ENCODE results near the gene MAP4K5. TPM values are rescaled to one million over a fixed set of nuclear protein-coding genes. Genes with fewer than 3 reads are reported as not detected.

MAP4K5 gene
- total and polyA plus RNA-seq, 4 donors, result 12.4 to 105 (median 30.2) TPM

GRCh38 chr14:50410071-50410470, 122.3 kb downstream of the MAP4K5 start:
- H3K9ac ChIP-seq (ENCODE audit: insufficient read depth in 1 of 2, low read length in 2 of 2), result no peak overlapping the region
- no peak overlapping the region for H3K27ac ChIP-seq (ENCODE audit: low read depth in 1 of 2, low read length in 1 of 2)
- no peak for TF ChIP-seq CTCF (IDR thresholded peaks at IDR 0.05; ENCODE audit: control extremely low read depth, extremely low read depth)
- H3K4me1 ChIP-seq (ENCODE audit: control insufficient read depth in 5 of 5, insufficient read depth in 5 of 5, low read length in 5 of 5), result peaks cover 0 to 8% (median 5%) of the 10 kb centered on the region in 5 donors
- no peak overlapping the region for H3K4me3 ChIP-seq
- WGBS, 2 donors, result 91 to 99% methylated on average over 3 of the region's 3 CpGs
- H3K27me3 ChIP-seq (ENCODE audit: control insufficient read depth in 3 of 3, insufficient read depth in 3 of 3, low read length in 2 of 3), result no peaks in the 10 kb centered on the region
- H3K9me3 ChIP-seq (ENCODE audit: control insufficient read depth in 4 of 4, insufficient read depth in 3 of 4, low read length in 3 of 4), result peaks cover 0 to 3% (median 0%) of the 10 kb centered on the region in 4 donors
- DNase-seq (no peak), ATAC-seq (ENCODE audit: insufficient read depth, low FRiP score) (no peak)
- H3K36me3 ChIP-seq (ENCODE audit: control insufficient read depth in 4 of 4, insufficient read depth in 4 of 4, low read length in 4 of 4), result no peaks in the 10 kb centered on the region

GRCh38 chr14:50407111-50407812, 125.1 kb downstream of the MAP4K5 start:
- Histone ChIP-seq H3K9ac (ENCODE audit: insufficient read depth in 1 of 2, low read length in 2 of 2) (no peak overlapping the region), H3K4me3 (no peak overlapping the region), H3K4me1 (ENCODE audit: control insufficient read depth in 5 of 5, insufficient read depth in 5 of 5, low read length in 5 of 5) (peaks cover 0 to 30% (median 5%) of the 10 kb centered on the region in 5 donors), H3K27ac (ENCODE audit: low read depth in 1 of 2, low read length in 1 of 2) (no peak overlapping the region), H3K36me3 (ENCODE audit: control insufficient read depth in 4 of 4, insufficient read depth in 4 of 4, low read length in 4 of 4) (no peaks in the 10 kb centered on the region), H3K27me3 (ENCODE audit: control insufficient read depth in 3 of 3, insufficient read depth in 3 of 3, low read length in 2 of 3) (no peaks in the 10 kb centered on the region), H3K9me3 (ENCODE audit: control insufficient read depth in 4 of 4, insufficient read depth in 3 of 4, low read length in 3 of 4) (peaks cover 0 to 3% (median 0%) of the 10 kb centered on the region in 4 donors)
- 83 to 87% methylated on average over 6 of the region's 6 CpGs for WGBS, 2 donors
- no peak for ATAC-seq (ENCODE audit: insufficient read depth, low FRiP score)
- DNase-seq, result peak in 2 of 3 donors; percentile 44 to 54
- TF ChIP-seq CTCF (IDR thresholded peaks at IDR 0.05; ENCODE audit: control extremely low read depth, extremely low read depth), result no peak

- Histone ChIP-seq H3K36me3 (ENCODE audit: control insufficient read depth in 4 of 4, insufficient read depth in 4 of 4, low read length in 4 of 4) (no peaks in the 10 kb centered on the region), H3K4me3 (no peak overlapping the region), H3K9ac (ENCODE audit: insufficient read depth in 1 of 2, low read length in 2 of 2) (no peak overlapping the region), H3K27me3 (ENCODE audit: control insufficient read depth in 3 of 3, insufficient read depth in 3 of 3, low read length in 2 of 3) (no peaks in the 10 kb centered on the region), H3K27ac (ENCODE audit: low read depth in 1 of 2, low read length in 1 of 2) (no peak overlapping the region), H3K4me1 (ENCODE audit: control insufficient read depth in 5 of 5, insufficient read depth in 5 of 5, low read length in 5 of 5) (peaks cover 0 to 42% (median 5%) of the 10 kb centered on the region in 5 donors), H3K9me3 (ENCODE audit: control insufficient read depth in 4 of 4, insufficient read depth in 3 of 4, low read length in 3 of 4) (no peaks in the 10 kb centered on the region)
- no peak for ATAC-seq (ENCODE audit: insufficient read depth, low FRiP score)
- peak; percentile 78 to 98 (median 97) for DNase-seq
- no peak for TF ChIP-seq CTCF (IDR thresholded peaks at IDR 0.05; ENCODE audit: control extremely low read depth, extremely low read depth)
These were observed 128.9 kb downstream of the MAP4K5 start for GRCh38 chr14:50403419-50403818.

Data from lung (tissue), 12 donors.